ENCODE data around the gene OOSP3. TPM values are rescaled to one million over a fixed set of nuclear protein-coding genes. Genes with fewer than 3 reads are reported as not detected.

OOSP3 gene
- total and polyA plus RNA-seq, 2 donors (not counting 3 experiments of a cell fraction or from before 2014, with no cell fraction given): not detected

DNA sequence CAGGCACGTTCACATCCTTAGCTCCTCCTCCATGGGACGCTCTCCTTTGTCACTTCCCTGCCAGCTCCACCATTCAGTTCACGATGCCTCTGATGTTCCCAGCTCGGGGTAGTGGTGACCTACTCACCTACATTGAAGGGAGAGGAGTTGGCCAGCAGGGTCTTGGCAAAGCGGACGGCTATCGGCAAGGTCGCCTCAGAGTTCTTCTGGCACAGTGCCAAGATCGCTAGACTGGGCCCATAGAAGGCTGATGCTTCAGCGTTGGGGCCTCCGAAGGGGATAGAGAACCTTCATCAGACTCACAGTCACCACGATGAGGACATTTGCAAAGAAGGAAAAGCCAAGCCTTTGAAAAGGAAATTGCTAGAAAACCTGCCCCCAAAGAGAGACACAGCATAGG lies 36.3 kb upstream of the OOSP3 start:
- no TSS peak for BruUV-seq (replicated peaks)
- H3K79me2 ChIP-seq (ENCODE audit: control insufficient read depth, insufficient read depth, low read length): no peaks in the 10 kb centered on the region
- peaks cover 0 to 2% of the 10 kb centered on the region in 2 experiments for H3K27me3 ChIP-seq (ENCODE audit: control insufficient read depth in 2 of 2, insufficient read depth in 2 of 2, low read length in 2 of 2)
- H2AFZ ChIP-seq (ENCODE audit: low read depth, low read length): no peak overlapping the region
- POLR2A ChIA-PET: no interaction called here
- H4K20me1 ChIP-seq (replicated peaks; ENCODE audit: control insufficient read depth, extremely low read depth, insufficient read depth, low read length): no peaks in the 10 kb centered on the region
- FAIRE-seq: no peak
- no peak overlapping the region for H3K4me2 ChIP-seq (ENCODE audit: insufficient read depth, low read length)
- intact Hi-C loops (cut with micrococcal nuclease): no loop called here
- no peaks in the 10 kb centered on the region for H3K4me1 ChIP-seq (ENCODE audit: control insufficient read depth, extremely low read depth, insufficient read depth, low read length)
- no peak for TF ChIP-seq POLR2A (IDR thresholded peaks at IDR 0.05; ENCODE audit: low read depth, low read length)
- TF ChIP-seq MYC (IDR thresholded peaks at IDR 0.05; ENCODE audit: low read depth, low read length): no peak
- TF ChIP-seq POLR2AphosphoS5 (IDR thresholded peaks at IDR 0.05; ENCODE audit: insufficient read depth, low read depth, low read length): no peak
- TF ChIP-seq, protein P1, sequence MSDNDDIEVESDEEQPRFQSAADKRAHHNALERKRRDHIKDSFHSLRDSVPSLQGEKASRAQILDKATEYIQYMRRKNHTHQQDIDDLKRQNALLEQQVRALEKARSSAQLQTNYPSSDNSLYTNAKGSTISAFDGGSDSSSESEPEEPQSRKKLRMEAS (IDR thresholded peaks at IDR 0.05; ENCODE audit: insufficient read depth, insufficient read length): no peak
- no peak for TF ChIP-seq EZH2 (IDR thresholded peaks at IDR 0.05; ENCODE audit: borderline replicate concordance, low read depth, low read length, severe bottlenecking)
- no peak for TF ChIP-seq GATA2 (IDR thresholded peaks at IDR 0.05; ENCODE audit: insufficient read depth, insufficient read length, low read depth, low read length)
- H3K27ac ChIP-seq (ENCODE audit: insufficient read depth, low read depth, low read length): no peak overlapping the region
- CTCF ChIA-PET: interaction anchor here (1.8 kb wide), 1 partner anchor 77 kb away, joined by 7 read pairs; no protein-coding TSS in a partner anchor
- H3K9me3 ChIP-seq (replicated peaks; ENCODE audit: control insufficient read depth, insufficient read depth, low read length): no peaks in the 10 kb centered on the region
- dilution Hi-C loops (cut with MboI; ENCODE audit: extremely low pct_ligation_motif_present, low sequenced_read_pairs): no loop called here
- no peak for DNase-seq (ENCODE audit: low read depth, low spot score)
- no peak overlapping the region for H3K4me3 ChIP-seq (replicated peaks in 1 of 3; ENCODE audit: insufficient read depth in 1 of 3, low read depth in 1 of 3, low read length in 3 of 3)
- no peaks in the 10 kb centered on the region for H3K9me1 ChIP-seq (replicated peaks; ENCODE audit: control insufficient read depth, extremely low read depth, insufficient read depth, low read length)
- H3K9ac ChIP-seq (replicated peaks; ENCODE audit: extremely low read depth, insufficient read depth, low read length): no peak overlapping the region
- H3K36me3 ChIP-seq (ENCODE audit: control insufficient read depth in 2 of 2, extremely low read depth in 1 of 2, insufficient read depth in 2 of 2, low read length in 2 of 2): no peaks in the 10 kb centered on the region

DNA sequence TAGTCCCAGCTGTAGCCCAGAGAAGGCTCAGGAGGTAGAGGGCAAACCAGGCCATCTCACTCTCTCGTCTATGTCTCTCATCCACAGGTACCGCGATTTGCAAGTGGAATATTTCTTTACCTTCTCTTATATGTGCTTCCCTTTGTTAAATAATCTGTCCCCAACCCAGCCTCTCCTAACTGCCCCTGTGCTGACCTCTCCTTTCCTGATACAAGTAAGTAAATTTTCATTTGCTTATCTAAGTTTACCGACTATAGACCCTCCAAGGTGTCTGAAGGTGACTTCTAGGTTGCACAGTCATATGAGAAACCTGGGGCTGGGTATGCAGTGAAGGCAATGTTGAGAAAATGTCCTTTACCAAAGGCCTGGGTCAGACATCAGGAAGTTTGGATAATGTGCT lies 33.2 kb upstream of the OOSP3 start, which contains the start of gene CBLIF:
Gene CBLIF, minus strand, starts transcription at position 101 of the 400 bp plus-strand sequence. Its CDS starts 46 bp downstream, at position 55.
- intact Hi-C loops (cut with micrococcal nuclease) (no loop called here), dilution Hi-C loops (cut with MboI; ENCODE audit: extremely low pct_ligation_motif_present, low sequenced_read_pairs) (no loop called here)
- Histone ChIP-seq H3K4me1 (ENCODE audit: control insufficient read depth, extremely low read depth, insufficient read depth, low read length) (no peaks in the 10 kb centered on the region), H3K9me1 (replicated peaks; ENCODE audit: control insufficient read depth, extremely low read depth, insufficient read depth, low read length) (no peaks in the 10 kb centered on the region), H3K9me3 (replicated peaks; ENCODE audit: control insufficient read depth, insufficient read depth, low read length) (no peaks in the 10 kb centered on the region), H3K36me3 (ENCODE audit: control insufficient read depth in 2 of 2, extremely low read depth in 1 of 2, insufficient read depth in 2 of 2, low read length in 2 of 2) (no peaks in the 10 kb centered on the region), H3K9ac (replicated peaks; ENCODE audit: extremely low read depth, insufficient read depth, low read length) (no peak within 1 kb of the TSS), H3K27ac (ENCODE audit: insufficient read depth, low read depth, low read length) (no peak within 1 kb of the TSS), H4K20me1 (replicated peaks; ENCODE audit: control insufficient read depth, extremely low read depth, insufficient read depth, low read length) (no peaks in the 10 kb centered on the region), H3K4me2 (ENCODE audit: insufficient read depth, low read length) (no peak within 1 kb of the TSS), H3K4me3 (replicated peaks in 1 of 3; ENCODE audit: insufficient read depth in 1 of 3, low read depth in 1 of 3, low read length in 3 of 3) (no peak within 1 kb of the TSS), H2AFZ (ENCODE audit: low read depth, low read length) (no peak within 1 kb of the TSS), H3K79me2 (ENCODE audit: control insufficient read depth, insufficient read depth, low read length) (no peaks in the 10 kb centered on the region), H3K27me3 (ENCODE audit: control insufficient read depth in 2 of 2, insufficient read depth in 2 of 2, low read length in 2 of 2) (peaks cover 0 to 2% of the 10 kb centered on the region in 2 experiments)
- no peak for FAIRE-seq
- POLR2A ChIA-PET: no interaction called here
- TF ChIP-seq FOS (IDR thresholded peaks at IDR 0.05; ENCODE audit: borderline replicate concordance, insufficient read depth, low read length) (no peak), POLR2AphosphoS5 (IDR thresholded peaks at IDR 0.05; ENCODE audit: insufficient read depth, low read depth, low read length) (no peak), GATA2 (IDR thresholded peaks at IDR 0.05; ENCODE audit: insufficient read depth, insufficient read length, low read depth, low read length) (no peak), EZH2 (IDR thresholded peaks at IDR 0.05; ENCODE audit: borderline replicate concordance, low read depth, low read length, severe bottlenecking) (no peak), JUN (IDR thresholded peaks at IDR 0.05; ENCODE audit: borderline replicate concordance, insufficient read depth, insufficient read length, low read depth) (no peak), POLR2A (IDR thresholded peaks at IDR 0.05; ENCODE audit: low read depth, low read length) (no peak), MYC (IDR thresholded peaks at IDR 0.05; ENCODE audit: low read depth, low read length) (no peak)
- TF ChIP-seq, protein P2, sequence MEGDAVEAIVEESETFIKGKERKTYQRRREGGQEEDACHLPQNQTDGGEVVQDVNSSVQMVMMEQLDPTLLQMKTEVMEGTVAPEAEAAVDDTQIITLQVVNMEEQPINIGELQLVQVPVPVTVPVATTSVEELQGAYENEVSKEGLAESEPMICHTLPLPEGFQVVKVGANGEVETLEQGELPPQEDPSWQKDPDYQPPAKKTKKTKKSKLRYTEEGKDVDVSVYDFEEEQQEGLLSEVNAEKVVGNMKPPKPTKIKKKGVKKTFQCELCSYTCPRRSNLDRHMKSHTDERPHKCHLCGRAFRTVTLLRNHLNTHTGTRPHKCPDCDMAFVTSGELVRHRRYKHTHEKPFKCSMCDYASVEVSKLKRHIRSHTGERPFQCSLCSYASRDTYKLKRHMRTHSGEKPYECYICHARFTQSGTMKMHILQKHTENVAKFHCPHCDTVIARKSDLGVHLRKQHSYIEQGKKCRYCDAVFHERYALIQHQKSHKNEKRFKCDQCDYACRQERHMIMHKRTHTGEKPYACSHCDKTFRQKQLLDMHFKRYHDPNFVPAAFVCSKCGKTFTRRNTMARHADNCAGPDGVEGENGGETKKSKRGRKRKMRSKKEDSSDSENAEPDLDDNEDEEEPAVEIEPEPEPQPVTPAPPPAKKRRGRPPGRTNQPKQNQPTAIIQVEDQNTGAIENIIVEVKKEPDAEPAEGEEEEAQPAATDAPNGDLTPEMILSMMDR (IDR thresholded peaks at IDR 0.05; ENCODE audit: extremely low read depth in 1 of 2, insufficient read depth in 1 of 2, low read depth in 1 of 2, low read length in 2 of 2): no peak
- TF ChIP-seq, protein P1 (IDR thresholded peaks at IDR 0.05; ENCODE audit: insufficient read depth, insufficient read length): no peak
- CTCF ChIA-PET: interaction anchor here (1.4 kb wide), 1 partner anchor 74 kb away, joined by 7 read pairs; no protein-coding TSS in a partner anchor
- DNase-seq (ENCODE audit: low read depth, low spot score): no peak
- no TSS peak for BruUV-seq (replicated peaks)

Data from endothelial cell of umbilical vein (primary cell).